K562 (cell line): Measurements from ENCODE around the gene GIMAP8. TPM values are rescaled to one million over a fixed set of nuclear protein-coding genes. Genes with fewer than 3 reads are reported as not detected.

Experiments
- ATF6 ChIP-seq: sonication (generic); formaldehyde crosslinking; IDR thresholded peaks from 2 replicates; pipeline ENCODE4 v1.4.0; 2020; ENCODE audit warnings: mild to moderate bottlenecking, missing genetic modification reagents
- CSDE1 ChIP-seq, 2 experiments: fragments of 450-650 bp; IDR thresholded peaks; 2 replicates each; pipeline ENCODE4 v1.6.1; 2016; ENCODE audit warnings: mild to moderate bottlenecking in 1 of 2
- ESRRA ChIP-seq: fragments of 450-650 bp; IDR thresholded peaks from 2 replicates; pipeline ENCODE4 v1.6.1; 2014; ENCODE audit warnings: low read depth, mild to moderate bottlenecking, moderate library complexity, borderline replicate concordance
- HDAC1 ChIP-seq, 2 experiments: fragments of 450-650 bp; IDR thresholded peaks; 2 replicates each; pipeline ENCODE4 v1.6.1; 2016 to 2017; ENCODE audit warnings: inconsistent platforms in 1 of 2, mild to moderate bottlenecking in 1 of 2, moderate library complexity in 1 of 2
- ILF3 ChIP-seq: fragments of 450-650 bp; IDR thresholded peaks from 2 replicates; pipeline ENCODE4 v1.6.1; 2018; ENCODE audit warnings: antibody characterized with exemption, mild to moderate bottlenecking, moderate library complexity, borderline replicate concordance
- IRF2 ChIP-seq: sonication (generic); formaldehyde crosslinking; IDR thresholded peaks from 2 replicates; pipeline ENCODE4 v1.8.1; 2022; ENCODE audit warnings: mild to moderate bottlenecking, missing genetic modification reagents
- LEF1 ChIP-seq: fragments of 450-650 bp; IDR thresholded peaks from 2 replicates; pipeline ENCODE4 v1.6.1; 2016; ENCODE audit warnings: mild to moderate bottlenecking
- MAFK ChIP-seq: IDR thresholded peaks from 2 replicates; pipeline ENCODE4 v1.6.1; 2011; ENCODE audit warnings: low read length, improper control_type of control experiment
- MECOM ChIP-seq: fragments of 250-450 bp; sonication (Bioruptor Pico); IDR thresholded peaks from 2 replicates; pipeline ENCODE4 v1.8.0; 2022; ENCODE audit warnings: inconsistent platforms
- MTA1 ChIP-seq: fragments of 450-650 bp; IDR thresholded peaks from 2 replicates; pipeline ENCODE4 v1.6.1; 2017; ENCODE audit warnings: borderline replicate concordance
- NCOA2 ChIP-seq, 2 experiments: fragments of 450-650 bp; IDR thresholded peaks; 2 replicates each; pipeline ENCODE4 v1.6.1; 2018; ENCODE audit warnings: mild to moderate bottlenecking in 2 of 2, moderate library complexity in 1 of 2; ENCODE audit not compliant: partially characterized antibody in 2 of 2
- RBM22 ChIP-seq: fragments of 200-400 bp; formaldehyde crosslinking; IDR thresholded peaks from 2 replicates; pipeline ENCODE4 v1.6.1; 2018; ENCODE audit warnings: low read length, low read depth; ENCODE audit not compliant: poor library complexity, severe bottlenecking
- SMAD1 ChIP-seq: fragments of 150-350 bp; IDR thresholded peaks from 2 replicates; pipeline ENCODE4 v1.6.1; 2014; ENCODE audit warnings: low read length, low read depth; ENCODE audit not compliant: partially characterized antibody
- TGIF2 ChIP-seq: sonication (generic); formaldehyde crosslinking; IDR thresholded peaks from 2 replicates; pipeline ENCODE4 v1.8.1; 2022; ENCODE audit warnings: mild to moderate bottlenecking, missing genetic modification reagents, moderate library complexity
- ZBED1 ChIP-seq: IDR thresholded peaks from 2 replicates; pipeline ENCODE4 v1.6.1; 2014
- ZBTB43 ChIP-seq: sonication (generic); formaldehyde crosslinking; IDR thresholded peaks from 2 replicates; pipeline ENCODE4 v1.8.0; 2023; ENCODE audit warnings: mild to moderate bottlenecking, missing genetic modification reagents
- ZEB2 ChIP-seq: fragments of 450-650 bp; IDR thresholded peaks from 2 replicates; pipeline ENCODE4 v1.6.1; 2016
- ZNF24 ChIP-seq: fragments of 450-650 bp; IDR thresholded peaks from 2 replicates; pipeline ENCODE4 v1.6.1; 2016
- ZNF695 ChIP-seq: fragments of 450-650 bp; formaldehyde crosslinking; IDR thresholded peaks from 2 replicates; pipeline ENCODE4 v1.4.0; 2020; ENCODE audit warnings: mild to moderate bottlenecking, moderate library complexity
- polyA plus RNA-seq, 8 experiments: library from polyadenylated mRNA; depleted of rRNA in 4 of 8; stranded (reverse) in 5 of 8; unstranded in 3 of 8; fragments of >200 nt; fragmentation: Nextera tagmentation in 2 of 8; fragmentation: Illumina TruSeq in 1 of 8; extraction: Ambion mirVana in 2 of 8; extraction: Trizol in 1 of 8; gene quantifications; 2 replicates each; pipeline versions ENCODE4 v1.2.1 to v1.2.3, GENCODE V29; 2011 to 2014; ENCODE audit warnings: inconsistent platforms in 1 of 8, missing spikeins in 1 of 8
- total RNA-seq, 7 experiments: library from RNA; depleted of rRNA in 6 of 7; stranded (reverse); fragments of >200 nt in 6 of 7; fragmentation: Illumina TruSeq in 2 of 7; extraction: Trizol in 2 of 7; gene quantifications; 2 replicates each; pipeline versions ENCODE4 v1.2.1 to v1.2.3, GENCODE V29; 2011 to 2021; ENCODE audit warnings: low replicate concordance in 1 of 7
- TF ChIP-seq, protein P1 (sequence below): fragments of 150-350 bp; conservative IDR thresholded peaks from 2 replicates; pipeline ENCODE4 v1.6.1; 2014; ENCODE audit warnings: low read length
- TF ChIP-seq, protein P2 (sequence below): fragments of 450-650 bp; formaldehyde crosslinking; IDR thresholded peaks from 2 replicates; pipeline ENCODE4 v1.4.0; 2022; ENCODE audit warnings: missing genetic modification characterization

The GIMAP8 gene
- total and polyA plus RNA-seq, 9 of the 15 experiments (the other 6 are each of a cell fraction or from before 2014, with no cell fraction given), result not detected

GRCh38 chr7:150404805-150405583 lies 45.4 kb upstream of the GIMAP8 start (continued):
- TF ChIP-seq ZNF695 (CRISPR knock-in tag), result no peak
- peak; percentile 76 to 78; a peak in 3 of 4 replicates for TF ChIP-seq HDAC1 (IDR thresholded peaks at IDR 0.05)
- peak; percentile 20; the same call in 1 of the 2 replicates for TF ChIP-seq TGIF2 (CRISPR knock-in tag)
- no peak for TF ChIP-seq NCOA2 (IDR thresholded peaks at IDR 0.05; ENCODE audit: partially characterized antibody in 2 of 2)
- TF ChIP-seq ZEB2, result no peak
- peak; percentile 72 for TF ChIP-seq SMAD1
- TF ChIP-seq ESRRA, result peak; percentile 90
- TF ChIP-seq IRF2, result no peak
- TF ChIP-seq MECOM (CRISPR knock-in tag), result no peak
- TF ChIP-seq ATF6 (CRISPR knock-in tag), result no peak; the same call in 1 of the 2 replicates
- TF ChIP-seq, protein P1, sequence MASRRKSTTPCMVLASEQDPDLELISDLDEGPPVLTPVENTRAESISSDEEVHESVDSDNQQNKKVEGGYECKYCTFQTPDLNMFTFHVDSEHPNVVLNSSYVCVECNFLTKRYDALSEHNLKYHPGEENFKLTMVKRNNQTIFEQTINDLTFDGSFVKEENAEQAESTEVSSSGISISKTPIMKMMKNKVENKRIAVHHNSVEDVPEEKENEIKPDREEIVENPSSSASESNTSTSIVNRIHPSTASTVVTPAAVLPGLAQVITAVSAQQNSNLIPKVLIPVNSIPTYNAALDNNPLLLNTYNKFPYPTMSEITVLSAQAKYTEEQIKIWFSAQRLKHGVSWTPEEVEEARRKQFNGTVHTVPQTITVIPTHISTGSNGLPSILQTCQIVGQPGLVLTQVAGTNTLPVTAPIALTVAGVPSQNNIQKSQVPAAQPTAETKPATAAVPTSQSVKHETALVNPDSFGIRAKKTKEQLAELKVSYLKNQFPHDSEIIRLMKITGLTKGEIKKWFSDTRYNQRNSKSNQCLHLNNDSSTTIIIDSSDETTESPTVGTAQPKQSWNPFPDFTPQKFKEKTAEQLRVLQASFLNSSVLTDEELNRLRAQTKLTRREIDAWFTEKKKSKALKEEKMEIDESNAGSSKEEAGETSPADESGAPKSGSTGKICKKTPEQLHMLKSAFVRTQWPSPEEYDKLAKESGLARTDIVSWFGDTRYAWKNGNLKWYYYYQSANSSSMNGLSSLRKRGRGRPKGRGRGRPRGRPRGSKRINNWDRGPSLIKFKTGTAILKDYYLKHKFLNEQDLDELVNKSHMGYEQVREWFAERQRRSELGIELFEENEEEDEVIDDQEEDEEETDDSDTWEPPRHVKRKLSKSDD, result peak; percentile 55; the same call in 1 of the 2 replicates
- no peak; a peak in 1 of 4 replicates for TF ChIP-seq CSDE1 (IDR thresholded peaks at IDR 0.05)
- peak; percentile 74 for TF ChIP-seq RBM22
- TF ChIP-seq ZNF24, result peak; percentile 92
- peak; percentile 96 for TF ChIP-seq MAFK
- no peak; the same call in 1 of the 2 replicates for TF ChIP-seq ILF3
- no peak; the same call in 1 of the 2 replicates for TF ChIP-seq LEF1
- no peak for TF ChIP-seq ZBED1
- TF ChIP-seq, protein P2, sequence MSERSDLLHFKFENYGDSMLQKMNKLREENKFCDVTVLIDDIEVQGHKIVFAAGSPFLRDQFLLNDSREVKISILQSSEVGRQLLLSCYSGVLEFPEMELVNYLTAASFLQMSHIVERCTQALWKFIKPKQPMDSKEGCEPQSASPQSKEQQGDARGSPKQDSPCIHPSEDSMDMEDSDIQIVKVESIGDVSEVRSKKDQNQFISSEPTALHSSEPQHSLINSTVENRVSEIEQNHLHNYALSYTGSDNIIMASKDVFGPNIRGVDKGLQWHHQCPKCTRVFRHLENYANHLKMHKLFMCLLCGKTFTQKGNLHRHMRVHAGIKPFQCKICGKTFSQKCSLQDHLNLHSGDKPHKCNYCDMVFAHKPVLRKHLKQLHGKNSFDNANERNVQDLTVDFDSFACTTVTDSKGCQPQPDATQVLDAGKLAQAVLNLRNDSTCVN, result no peak
- peak; percentile 81; the same call in 1 of the 2 replicates for TF ChIP-seq MTA1
- TF ChIP-seq ZBTB43, result peak; percentile 93
